ENCODE data around the gene TSPY10. TPM values are rescaled to one million over a fixed set of nuclear protein-coding genes. Genes with fewer than 3 reads are reported as not detected.
"Not testable (repeated sequence)": the region's sequence is repeated elsewhere in the genome, so short reads cannot be mapped to it uniquely, and the experiment has no call there.

TSPY10 gene, protein sequence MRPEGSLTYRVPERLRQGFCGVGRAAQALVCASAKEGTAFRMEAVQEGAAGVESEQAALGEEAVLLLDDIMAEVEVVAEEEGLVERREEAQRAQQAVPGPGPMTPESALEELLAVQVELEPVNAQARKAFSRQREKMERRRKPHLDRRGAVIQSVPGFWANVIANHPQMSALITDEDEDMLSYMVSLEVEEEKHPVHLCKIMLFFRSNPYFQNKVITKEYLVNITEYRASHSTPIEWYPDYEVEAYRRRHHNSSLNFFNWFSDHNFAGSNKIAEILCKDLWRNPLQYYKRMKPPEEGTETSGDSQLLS
- not detected for total RNA-seq

DNA sequence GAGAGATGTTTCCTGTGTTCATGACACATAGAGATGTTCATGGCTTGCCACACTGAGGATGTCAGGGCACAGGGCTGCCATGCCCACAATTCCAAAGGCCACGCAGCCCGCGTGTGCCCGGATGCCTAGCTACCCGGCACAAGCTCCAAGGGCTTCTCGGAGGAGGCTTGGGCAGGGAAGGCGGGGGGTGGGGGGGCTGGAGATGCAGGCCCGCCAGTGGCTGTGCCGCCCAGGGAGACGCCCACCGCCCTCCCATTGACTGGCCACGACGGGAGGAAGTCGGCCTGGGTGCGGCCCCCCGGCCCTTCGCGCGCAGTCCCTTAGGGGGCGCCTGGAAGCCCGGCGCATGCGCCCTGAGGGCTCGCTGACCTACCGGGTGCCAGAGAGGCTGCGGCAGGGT is at the start of gene TSPY10:
Gene TSPY10 (plus strand): TSS at position 301 of the 400 bp plus-strand sequence. CDS start 46 bp downstream, at position 347.
- not testable (repeated sequence) for DNase-seq (ENCODE audit: low spot score)

DNA sequence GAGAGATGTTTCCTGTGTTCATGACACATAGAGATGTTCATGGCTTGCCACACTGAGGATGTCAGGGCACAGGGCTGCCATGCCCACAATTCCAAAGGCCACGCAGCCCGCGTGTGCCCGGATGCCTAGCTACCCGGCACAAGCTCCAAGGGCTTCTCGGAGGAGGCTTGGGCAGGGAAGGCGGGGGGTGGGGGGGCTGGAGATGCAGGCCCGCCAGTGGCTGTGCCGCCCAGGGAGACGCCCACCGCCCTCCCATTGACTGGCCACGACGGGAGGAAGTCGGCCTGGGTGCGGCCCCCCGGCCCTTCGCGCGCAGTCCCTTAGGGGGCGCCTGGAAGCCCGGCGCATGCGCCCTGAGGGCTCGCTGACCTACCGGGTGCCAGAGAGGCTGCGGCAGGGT is 40.7 kb upstream of the TSPY10 start, which contains the start of gene TSPY9:
Gene TSPY9 (plus strand): TSS at position 301 of the 400 bp plus-strand sequence. CDS start 46 bp downstream, at position 347.
- DNase-seq (ENCODE audit: low spot score) = not testable (repeated sequence)

DNA sequence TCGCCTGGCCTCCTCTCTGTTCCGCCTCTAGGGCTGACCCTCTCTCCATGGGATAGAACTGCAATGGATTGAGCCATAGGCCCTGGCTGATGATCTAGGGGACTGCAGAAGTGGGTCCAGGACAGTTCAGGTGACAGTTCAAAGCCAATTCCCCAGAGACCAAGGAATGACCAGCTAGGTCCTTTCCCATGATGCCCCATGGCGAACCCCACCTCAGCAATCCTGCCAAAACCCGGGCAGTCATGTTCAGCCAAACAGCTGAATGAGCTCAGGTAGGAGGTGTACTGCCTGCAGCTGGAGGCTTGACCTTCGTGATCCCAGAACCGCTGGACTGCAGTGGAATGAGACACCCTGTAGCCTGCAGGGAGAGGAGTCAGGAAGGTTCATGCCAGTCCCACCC is 23.3 kb upstream of the TSPY10 start:
- DNase-seq (ENCODE audit: low spot score) = not testable (repeated sequence)

DNA sequence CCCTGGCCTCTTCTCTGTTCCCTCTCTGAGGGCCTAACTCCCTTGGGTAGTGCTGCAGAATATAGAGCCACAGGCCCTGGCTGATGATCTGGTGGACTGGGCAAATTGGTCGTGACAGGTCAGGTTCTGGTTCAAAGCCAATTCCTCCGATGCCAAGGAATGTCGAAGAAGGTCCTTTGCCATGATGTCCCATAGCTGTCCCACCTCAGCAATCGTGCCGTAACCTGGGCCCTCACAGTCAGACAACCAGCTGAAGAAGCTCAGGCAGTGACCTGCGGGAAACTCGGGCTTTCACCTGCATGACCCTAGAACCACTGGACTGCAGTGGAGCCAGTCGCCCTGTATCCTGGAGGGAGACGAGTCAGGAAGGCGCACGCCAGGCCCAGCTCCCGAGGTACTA is 11.4 kb upstream of the TSPY10 start:
- not testable (repeated sequence) for DNase-seq (ENCODE audit: low spot score)

Other genes with a start within 250 kb of the TSPY10 start
- not detected for gene TSPY4, start 190.4 kb upstream of the TSPY10 start, total RNA-seq
- not detected for gene TSPY8, start 170.1 kb upstream of the TSPY10 start, total RNA-seq
- gene TSPY3, start 129.5 kb upstream of the TSPY10 start, total RNA-seq = not detected
- not detected for gene TSPY1, start 60.9 kb upstream of the TSPY10 start, total RNA-seq
- not detected for gene TSPY9, start 40.6 kb upstream of the TSPY10 start, total RNA-seq